Ramos (cell line): ENCODE results near the gene HEPACAM.

Experiments
- in situ Hi-C: fragments of 300-500 bp; cut with MboI; formaldehyde crosslinking; loops from one replicate; pipeline ENCODE4 v1.14.3; 2022; ENCODE audit warnings: low sequenced_read_pairs; ENCODE audit not compliant: unreplicated experiment

Gene HEPACAM

DNA sequence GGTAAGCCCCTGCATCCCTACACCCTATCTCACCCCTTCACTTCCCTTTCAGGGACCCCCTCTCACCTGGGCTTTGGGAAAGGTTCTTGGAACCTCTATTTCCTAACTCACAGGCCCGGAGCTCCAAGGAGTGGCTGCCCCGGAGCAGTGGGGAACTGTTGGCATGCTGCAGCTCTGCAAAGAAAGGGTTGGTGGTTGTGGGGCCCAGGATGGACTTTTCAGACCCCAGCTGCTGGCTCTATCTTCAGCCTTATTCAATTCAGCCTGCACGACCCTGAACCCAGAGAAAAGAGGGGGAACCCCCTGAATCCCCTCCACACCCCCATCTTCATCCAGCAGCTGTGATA, 48.2 kb downstream of the HEPACAM start:
- in situ Hi-C loops = no loop called here

- in situ Hi-C loops = no loop called here
Measured at GRCh38 chr11:124886978-124887666, 48.7 kb downstream of the HEPACAM start.

- in situ Hi-C loops = no loop called here
Measured at GRCh38 chr11:124886476-124886875, 49.4 kb downstream of the HEPACAM start.

DNA sequence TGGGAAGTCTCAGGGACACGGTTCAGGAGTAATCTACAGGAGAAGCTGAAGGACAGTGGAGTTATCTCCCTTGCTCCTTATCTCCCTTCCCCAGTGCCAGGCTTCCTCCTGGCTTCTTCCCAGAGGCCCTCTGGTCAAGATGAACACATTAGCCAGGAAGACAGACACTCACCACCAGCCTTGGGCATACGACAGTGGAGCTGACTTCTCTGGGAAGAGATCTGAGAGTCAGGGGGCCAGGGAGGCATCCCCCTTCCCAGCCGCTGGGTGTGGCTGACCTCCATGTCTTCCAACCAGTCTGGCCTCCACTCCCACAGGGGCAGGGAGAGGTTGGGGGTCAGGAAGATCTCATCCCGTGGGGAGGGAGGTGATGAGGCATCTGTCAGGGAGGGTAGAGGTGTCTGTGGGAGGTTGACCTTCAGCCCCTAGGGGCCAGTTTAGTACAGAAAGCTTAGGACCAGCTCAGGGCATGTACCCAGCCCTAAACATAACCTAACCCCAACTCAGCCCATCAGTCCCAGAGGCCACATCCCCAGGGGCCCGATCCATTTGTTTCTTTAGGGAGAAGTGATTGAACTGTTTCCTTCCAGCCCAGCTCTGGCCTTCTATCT, 50.9 kb downstream of the HEPACAM start:
- in situ Hi-C loops = no loop called here

DNA sequence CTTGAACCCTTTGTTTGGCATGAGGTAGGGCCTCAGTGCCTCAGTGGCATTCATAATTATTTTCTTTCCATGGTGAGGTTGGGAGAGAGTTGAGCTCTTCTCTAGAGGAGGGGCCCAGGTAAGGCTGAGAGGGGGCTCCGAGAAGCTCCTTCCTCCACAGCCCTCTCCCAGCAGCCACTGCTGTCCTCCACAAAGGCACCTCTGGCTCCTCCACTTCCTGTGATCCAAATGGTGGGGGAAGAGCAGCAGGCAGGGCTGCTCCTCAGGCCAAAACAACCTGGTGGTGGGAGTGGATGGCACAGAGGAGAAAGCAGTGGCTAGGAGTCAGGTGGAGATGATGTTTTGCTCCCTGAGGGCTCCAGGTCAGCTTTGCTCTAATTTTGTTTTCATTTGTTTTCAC, 51.5 kb downstream of the HEPACAM start:
- in situ Hi-C loops = no loop called here

- in situ Hi-C loops = no loop called here
Measured at GRCh38 chr11:124882339-124883071, 53.3 kb downstream of the HEPACAM start.

DNA sequence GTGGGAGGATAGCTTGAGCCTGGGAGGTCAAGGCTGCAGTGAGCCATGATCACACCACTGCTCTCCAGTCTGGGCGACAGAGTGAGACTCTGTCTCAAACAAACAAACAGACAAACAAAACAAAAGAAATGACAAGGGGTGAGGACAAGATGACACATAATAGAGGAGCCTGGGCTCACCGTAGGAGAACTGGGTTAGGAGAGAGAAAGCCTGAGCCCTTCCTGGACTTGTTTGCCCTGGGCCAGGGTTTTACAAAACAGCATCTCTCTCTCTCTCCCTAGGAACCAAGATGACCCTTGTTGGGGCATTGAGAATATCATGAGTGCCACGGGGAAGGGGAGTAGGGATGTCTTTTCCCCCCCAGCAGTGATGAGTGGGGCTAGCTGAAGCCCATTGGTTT, 54.9 kb downstream of the HEPACAM start:
- in situ Hi-C loops = no loop called here

DNA sequence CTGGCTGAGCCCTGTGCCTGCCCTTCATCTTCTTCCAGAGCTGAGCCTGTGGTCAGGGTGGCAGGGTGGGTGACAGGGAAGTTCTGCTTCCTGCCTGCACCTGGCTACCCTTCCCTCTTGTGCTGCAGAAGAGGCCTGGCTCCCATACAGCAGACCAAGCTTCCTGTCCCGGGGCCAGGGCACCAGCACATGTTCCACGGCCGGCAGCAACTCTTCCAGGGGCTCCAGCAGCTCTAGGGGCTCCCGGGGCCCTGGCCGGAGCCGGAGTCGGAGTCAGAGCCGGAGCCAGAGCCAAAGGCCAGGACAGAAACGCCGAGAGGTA, 55.6 kb downstream of the HEPACAM start:
- in situ Hi-C loops = no loop called here

GRCh38 chr11:124879493-124880289, 56.2 kb downstream of the HEPACAM start:
- in situ Hi-C loops = no loop called here

GRCh38 chr11:124878759-124879492, 56.9 kb downstream of the HEPACAM start:
- in situ Hi-C loops = no loop called here

DNA sequence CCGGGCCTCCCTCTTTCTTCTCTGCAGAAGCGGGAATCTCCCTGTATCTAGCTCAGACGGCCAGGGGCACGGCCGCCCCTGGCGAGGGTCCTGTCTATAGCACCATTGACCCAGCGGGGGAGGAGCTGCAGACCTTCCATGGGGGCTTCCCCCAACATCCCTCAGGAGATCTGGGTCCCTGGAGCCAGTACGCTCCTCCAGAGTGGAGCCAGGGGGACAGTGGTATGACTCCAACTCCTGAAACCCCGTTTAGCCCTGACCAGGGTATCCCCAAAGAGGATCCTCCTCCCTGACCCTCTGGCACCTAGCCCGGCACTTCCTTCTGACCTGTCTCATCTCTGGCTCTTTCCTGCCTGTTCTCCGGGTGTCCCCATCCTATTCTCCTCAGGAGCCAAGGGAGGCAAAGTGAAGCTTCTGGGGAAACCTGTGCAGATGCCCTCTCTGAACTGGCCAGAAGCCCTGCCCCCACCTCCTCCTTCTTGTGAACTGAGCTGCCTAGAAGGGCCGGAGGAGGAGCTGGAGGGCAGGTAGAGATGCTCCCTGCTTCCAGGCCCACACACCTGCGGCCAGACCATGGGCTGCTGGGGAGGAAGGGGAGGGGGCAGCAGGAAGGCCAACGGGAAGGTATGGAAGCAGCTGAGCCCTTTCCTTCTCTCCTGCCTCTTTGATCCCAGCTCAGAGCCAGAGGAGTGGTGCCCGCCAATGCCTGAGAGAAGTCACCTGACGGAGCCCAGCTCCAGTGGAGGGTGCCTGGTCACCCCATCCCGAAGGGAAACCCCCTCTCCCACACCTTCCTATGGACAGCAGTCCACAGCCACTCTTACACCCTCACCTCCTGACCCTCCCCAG, 57.7 kb downstream of the HEPACAM start:
- in situ Hi-C loops = no loop called here

GRCh38 chr11:124877631-124877909, 58.3 kb downstream of the HEPACAM start:
- in situ Hi-C loops = no loop called here

GRCh38 chr11:124876818-124877630, 58.8 kb downstream of the HEPACAM start:
- in situ Hi-C loops = no loop called here

DNA sequence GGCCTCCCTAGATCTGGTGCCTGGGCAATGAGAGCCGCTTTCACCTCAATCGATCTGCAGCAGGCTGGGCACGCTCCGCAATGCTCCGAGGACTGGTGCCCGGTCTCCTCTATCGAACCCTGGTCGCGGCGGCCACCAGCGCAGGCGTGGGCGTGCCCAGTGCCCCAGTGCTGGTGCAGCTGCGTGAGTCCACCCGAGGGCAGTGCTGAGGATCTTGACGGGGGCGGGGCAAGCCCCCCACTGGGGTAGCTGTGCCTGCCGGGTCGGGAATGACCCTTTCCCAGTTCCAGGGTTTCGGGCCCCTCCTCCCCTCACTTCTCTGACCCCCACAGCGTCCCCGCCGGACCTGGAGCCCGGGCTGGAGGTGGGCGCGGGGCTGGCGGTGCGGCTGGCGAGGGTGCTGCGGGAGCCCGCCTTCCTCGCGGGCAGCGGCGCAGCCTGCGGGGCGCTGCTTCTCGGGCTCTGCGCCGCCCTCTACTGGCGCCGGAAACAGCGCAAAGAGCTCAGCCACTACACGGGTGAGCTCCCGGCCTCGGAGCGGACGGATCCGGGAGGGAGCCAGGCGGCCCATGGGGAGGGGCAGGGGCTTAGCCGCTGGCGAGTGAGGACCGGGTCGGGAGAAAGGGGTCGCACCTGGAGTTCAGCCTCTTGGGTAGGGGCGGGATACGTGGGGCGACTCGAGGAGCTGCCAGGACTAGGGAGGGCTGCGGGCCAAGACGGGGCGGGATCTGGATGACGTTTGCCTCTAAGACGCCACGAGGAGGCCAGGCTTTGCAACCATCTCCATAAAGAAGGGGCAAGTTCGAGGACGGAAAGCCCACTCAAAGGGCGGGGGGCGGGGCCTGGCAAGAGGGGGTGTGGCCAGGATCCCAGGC, 59.7 kb downstream of the HEPACAM start:
- in situ Hi-C loops = no loop called here

DNA sequence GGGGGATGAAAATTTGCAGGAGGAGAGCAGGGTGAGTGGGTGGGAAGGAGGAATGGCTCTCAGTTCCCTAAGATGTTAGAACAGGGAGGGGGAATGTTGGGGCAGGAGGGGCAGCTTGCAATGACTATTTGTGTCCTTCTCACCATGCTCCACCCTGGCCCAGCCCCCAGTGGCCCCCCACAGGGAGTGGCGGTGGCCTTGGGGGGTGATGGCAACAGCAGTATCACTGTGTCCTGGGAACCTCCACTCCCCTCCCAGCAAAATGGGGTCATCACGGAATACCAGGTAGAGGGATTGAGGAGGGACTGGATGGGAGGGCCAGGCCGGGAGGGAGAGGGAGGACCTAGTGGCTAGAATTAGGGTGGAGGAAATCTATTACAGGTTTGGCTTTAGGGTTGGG, 60.4 kb downstream of the HEPACAM start:
- in situ Hi-C loops = no loop called here

DNA sequence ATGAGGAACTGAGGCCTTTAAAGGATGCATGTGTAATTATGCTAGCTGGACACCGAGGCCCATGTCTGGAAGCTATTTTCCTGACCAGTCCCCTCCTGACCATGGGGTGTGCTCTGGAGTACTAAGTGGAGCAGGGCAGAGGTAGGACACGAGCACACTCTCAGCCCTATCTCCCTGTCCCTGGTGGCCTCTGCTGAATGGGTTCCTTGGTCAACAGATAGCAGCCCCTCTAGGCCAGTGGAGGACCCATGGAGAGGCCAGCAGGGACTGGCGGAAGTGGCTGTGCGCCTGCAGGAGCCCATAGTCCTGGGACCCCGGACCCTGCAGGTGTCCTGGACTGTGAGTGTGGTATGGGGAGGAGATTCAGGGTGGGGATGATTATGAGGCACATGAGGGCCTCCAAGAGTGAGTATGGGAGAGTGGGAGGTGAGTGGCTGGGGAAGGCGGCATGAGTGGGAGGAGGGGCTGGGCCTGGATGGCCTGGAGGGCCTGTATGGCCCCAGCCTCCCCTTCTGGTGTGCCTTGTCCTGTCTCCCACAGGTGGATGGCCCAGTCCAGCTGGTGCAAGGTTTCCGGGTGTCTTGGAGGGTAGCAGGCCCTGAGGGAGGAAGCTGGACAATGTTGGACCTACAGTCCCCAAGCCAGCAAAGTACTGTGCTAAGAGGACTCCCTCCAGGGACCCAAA, 61.1 kb downstream of the HEPACAM start:
- in situ Hi-C loops = no loop called here

DNA sequence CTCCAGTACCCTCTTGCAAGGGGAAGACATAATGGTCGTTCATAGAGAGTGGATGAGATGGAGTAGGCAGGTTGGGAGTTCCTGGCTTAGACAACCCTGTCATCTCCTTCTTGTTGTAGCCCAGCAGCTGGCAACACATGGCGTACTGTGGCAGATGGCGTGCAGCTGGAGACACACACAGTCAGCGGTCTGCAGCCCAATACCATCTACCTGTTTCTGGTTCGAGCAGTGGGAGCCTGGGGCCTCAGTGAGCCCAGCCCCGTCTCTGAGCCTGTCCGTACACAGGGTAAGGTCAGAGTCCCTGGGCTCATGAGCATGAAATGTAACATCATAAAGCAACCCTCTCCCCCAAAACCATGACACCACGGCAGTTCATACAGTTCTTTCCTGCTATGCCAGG, 61.9 kb downstream of the HEPACAM start:
- in situ Hi-C loops = no loop called here
